GM12801 (cell line): Measurements from ENCODE around the gene P2RX1.

Experiments used
- CTCF ChIP-seq: IDR thresholded peaks from one replicate; pipeline ENCODE4 v1.5.1; 2011; ENCODE audit warnings: control low read depth; ENCODE audit not compliant: insufficient read length; ENCODE audit errors: extremely low read depth

The P2RX1 gene

DNA sequence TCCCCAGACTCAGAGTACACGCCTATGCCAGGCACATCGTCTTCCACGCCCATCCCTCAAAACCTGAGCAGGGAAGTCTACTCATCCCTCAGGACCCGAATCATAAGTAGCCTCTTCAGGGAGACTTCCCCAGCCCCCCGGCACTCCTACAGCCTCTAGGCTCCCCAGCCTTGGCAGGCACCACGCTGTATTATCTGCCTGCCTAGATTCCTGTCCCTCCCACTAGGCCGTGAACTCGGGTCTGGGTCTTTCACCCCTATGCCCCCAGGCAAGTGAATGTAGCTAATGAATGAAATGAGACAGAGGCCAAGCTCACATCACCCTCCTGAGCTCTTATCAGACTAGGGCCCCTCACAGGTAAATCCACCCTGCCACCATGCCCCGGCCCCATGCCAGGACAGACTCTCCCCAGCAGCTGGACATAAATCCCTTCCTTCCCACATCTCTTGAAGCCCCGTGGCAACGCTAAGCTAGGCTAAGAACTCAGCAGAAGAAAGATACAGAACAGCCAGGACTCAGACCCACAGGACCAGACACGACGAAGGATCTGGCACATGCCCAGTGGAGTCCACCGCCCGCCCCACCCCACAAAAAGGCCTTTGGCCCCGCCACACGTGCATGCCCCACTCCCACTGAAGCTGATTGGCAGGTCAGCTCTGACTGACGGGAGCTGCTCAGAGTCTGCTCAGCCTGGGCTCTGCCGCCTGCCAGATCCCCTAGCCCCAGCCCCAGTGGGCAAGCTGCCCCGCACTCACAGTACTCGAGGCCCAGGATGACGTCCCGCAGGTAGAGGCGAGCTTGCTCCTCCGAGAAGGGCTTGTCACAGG is 36.5 kb downstream of the P2RX1 start:
- no peak for TF ChIP-seq CTCF

DNA sequence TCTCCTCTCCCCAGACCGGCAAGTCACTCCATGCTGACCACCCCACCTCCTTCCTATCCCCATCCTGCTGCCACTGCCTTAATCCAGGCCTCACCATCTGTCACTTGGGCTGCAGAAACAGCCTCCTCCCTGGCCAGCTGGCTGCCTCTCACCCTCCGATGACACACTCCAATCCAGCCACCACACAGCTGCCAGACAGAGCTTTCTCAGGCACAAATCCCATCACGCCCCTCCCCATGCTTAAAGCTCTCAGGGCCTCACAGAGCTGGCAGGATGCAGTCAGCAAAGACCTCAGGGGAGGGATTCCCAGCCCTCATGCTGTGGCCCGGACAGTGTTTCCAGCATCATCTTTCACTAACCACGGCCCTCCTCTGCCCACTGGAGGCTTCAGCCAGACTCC is 37.1 kb downstream of the P2RX1 start:
- TF ChIP-seq CTCF = no peak

GRCh38 chr17:3877220-3877619 is 39.0 kb downstream of the P2RX1 start:
- no peak for TF ChIP-seq CTCF

DNA sequence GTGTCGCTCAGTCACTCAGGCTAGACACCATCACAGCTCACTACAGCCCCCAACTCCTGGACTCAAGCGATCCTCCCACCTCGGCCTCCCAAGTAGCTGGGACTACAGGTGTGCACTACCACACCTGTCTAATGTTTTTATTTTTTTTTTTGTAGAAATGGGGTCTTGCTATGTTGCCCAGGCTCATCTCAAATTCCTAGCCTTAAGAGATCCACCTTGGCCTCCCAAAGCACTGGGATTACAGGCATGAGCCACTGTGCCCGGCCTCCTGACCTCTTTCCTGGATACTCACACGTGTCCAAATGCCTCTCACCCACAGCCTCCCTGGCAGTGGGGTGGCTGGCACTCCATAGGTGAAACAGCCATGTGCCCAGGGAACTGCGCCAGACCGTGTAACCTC is 40.9 kb downstream of the P2RX1 start:
- no peak for TF ChIP-seq CTCF

DNA sequence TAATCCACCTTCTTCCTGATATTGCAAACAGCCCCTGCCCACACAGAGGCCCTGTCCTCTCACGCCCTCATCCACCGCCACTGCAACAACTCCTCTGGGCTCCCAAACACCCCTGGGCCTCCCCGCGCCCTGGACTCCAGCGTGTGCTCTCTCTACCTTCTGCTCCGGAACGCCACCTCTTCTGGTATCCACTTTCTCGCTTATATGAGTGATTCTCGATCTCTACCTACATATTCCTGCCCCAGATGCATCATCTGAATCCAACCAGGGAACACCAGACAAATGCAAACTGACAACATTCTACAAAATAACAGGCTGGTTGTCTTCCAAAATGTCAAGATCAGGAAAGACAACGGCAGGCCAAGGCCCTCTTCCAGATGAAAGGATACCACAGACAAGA is 42.4 kb downstream of the P2RX1 start:
- no peak for TF ChIP-seq CTCF

DNA sequence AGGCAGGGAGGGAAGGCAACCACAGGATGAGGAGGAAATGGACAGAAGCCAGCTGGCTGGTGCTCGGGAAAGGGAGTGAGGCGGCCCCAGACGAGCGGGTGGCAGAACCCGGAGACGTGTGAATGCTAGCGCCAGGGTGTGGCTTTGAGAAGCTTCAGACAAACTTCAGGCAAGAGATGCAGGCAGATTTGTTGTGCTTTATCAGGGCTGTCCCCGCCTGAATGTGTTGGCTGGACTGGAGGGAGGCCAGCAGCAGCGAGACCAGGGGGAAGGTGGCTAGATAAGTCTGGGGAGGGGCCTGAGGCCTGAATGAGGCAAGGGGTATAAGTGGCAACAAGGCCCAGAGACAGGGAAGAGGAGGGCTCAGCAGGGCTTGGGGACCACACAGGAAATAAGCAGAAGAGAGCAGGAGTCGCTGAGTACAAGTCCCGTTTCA is 45.4 kb downstream of the P2RX1 start:
- TF ChIP-seq CTCF = no peak

DNA sequence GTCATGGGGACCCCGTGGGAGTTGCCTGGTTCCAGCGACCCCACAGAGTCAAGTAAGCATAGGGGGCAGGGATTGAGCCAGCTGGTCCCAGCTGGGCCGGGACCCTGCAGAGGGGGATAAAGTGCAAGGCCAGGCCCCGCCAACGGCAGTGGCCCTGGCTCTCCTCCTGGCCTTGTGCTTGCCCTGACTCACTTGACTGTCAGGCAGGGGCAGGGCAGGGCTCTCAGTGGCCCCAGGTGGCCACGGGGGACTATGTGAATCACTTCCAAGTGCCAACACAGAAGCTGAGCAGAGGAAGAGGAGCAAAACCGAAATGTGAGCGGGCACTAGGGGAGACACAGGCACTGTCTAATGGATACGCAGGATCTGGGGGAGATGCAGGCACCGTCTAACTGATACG is 48.7 kb downstream of the P2RX1 start:
- no peak for TF ChIP-seq CTCF
